GM18907 (cell line): Measurements from ENCODE around the gene POLR3B.

Experiments used
- ATAC-seq: cut with Tn5 transposase; IDR thresholded peaks from one replicate; pipeline ENCODE4 v1.9.1; 2021; ENCODE audit warnings: mild to moderate bottlenecking, moderate library complexity; ENCODE audit not compliant: unreplicated experiment

Gene POLR3B

GRCh38 chr12:106412563-106412962 lies 55.0 kb downstream of the POLR3B start:
- no peak for ATAC-seq

GRCh38 chr12:106415134-106415533 lies 57.6 kb downstream of the POLR3B start:
- ATAC-seq = no peak

GRCh38 chr12:106416273-106416672 lies 58.7 kb downstream of the POLR3B start:
- ATAC-seq = no peak

DNA sequence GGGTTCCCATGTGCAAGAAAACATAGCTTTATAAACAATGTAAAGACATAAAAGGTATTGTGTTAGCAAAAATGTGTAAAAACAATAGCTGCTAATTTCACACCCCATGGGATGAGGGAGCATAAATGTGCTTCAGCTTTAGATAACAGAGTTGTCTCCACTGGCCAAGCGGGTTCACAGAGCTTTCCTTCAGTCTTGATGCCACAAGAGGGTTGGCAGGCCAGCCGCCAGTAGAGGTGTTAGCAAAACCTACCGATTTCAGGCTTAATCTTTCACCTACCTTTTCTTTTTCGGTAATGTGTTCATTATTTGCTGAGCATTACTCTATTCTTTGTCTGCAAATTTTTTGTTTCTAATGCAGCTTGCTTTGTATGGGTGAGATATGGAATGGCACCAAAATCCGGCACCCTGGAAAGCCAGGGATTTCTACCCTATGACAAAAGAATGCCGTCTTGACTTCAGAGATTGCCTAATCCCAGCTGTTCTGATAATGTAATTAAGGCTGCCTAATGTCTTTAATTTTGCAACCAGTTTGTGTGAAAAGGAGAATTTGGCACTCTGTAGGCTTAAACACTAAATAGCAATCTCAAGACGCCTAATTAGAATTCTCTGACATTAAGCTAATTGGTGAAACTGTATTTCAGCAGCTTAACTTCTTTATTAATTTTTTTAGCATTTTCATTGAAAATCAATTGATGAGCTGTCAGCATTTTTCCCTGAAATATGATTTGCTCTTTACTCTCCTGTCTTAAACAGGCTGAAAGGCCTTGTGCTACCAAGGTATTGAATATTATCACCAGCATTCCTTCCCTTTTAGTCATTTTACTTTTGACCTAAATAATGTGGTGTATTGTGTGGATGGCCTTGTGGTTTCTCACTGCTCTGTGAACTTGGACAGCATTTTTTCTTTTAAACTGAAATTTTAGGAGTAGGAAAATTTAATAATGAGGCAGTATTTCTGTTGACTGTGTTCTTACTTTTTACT lies 60.7 kb downstream of the POLR3B start:
- ATAC-seq = no peak

GRCh38 chr12:106418970-106419369 lies 61.4 kb downstream of the POLR3B start:
- ATAC-seq = no peak

- ATAC-seq = no peak
Observed at GRCh38 chr12:106423291-106423690, 65.7 kb downstream of the POLR3B start.

DNA sequence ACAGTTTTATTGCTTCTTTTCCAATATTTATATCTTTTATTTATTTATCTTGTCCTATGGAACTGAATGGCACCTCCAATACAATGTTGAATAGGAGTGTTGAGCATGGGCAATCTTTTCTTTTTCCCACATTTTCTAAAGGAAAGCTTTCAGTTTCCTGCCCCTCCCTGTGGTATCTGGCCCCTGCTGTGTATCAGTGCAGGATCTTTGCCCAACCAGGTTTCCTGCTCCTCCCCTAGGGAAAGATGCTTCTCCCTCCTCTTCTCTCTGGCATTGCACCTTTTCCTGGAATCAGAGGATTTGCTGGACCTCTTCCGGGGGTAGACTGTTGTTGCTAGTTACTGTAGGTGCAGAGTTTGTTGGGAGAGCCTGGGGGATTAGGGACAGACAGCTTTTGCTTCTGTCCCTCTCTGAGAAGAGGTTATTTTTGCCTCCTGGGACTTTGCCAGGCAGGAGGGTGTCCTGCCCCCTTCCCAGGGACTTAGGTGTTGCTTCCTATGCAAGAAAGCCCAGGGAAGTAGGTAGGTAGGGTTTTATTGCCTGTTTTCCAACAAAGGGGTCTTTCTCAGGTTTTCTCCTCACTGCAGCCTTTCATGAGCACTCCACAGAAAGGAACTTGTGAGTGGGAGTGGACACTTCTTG lies 67.6 kb downstream of the POLR3B start:
- no peak for ATAC-seq

DNA sequence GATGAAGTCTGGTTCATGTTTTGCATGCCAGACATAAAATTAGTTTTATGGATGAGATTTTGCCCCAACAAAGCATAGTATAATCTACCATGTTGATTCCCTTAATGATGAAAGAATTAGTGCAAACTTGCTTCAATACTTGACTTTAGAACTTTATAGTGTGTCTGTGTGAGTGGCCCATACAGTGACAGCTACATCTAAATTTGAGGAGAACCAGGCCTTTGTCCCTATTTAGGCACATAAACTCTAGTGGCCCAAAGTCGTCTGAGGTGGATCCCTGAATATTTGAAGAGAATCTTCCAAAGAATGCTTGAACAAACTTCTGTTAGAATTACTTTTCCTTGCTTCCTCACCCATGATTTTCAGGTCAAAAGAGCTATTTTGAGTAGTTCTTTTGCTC lies 70.4 kb downstream of the POLR3B start:
- no peak for ATAC-seq

GRCh38 chr12:106428384-106428783 lies 70.8 kb downstream of the POLR3B start:
- ATAC-seq = no peak

- no peak for ATAC-seq
Observed at GRCh38 chr12:106429043-106429552, 71.5 kb downstream of the POLR3B start.

DNA sequence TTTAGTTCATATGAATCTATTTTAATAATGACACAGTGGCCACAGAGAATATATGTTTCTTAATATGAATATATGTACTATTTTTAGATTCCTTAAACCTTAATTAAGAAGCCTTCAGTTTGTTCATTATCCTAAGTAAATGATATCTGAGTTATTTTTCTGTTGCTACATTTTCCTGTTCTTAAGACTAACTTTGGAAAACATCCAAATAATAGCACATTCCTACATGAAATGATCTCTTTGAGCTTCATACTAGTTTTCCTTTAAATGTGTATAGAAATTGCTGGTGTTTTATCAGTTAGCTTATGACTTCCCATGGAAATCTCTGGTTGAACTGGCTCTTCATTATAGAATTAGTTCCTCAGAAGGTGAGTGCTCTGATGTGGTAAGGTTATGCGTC lies 72.1 kb downstream of the POLR3B start:
- no peak for ATAC-seq

DNA sequence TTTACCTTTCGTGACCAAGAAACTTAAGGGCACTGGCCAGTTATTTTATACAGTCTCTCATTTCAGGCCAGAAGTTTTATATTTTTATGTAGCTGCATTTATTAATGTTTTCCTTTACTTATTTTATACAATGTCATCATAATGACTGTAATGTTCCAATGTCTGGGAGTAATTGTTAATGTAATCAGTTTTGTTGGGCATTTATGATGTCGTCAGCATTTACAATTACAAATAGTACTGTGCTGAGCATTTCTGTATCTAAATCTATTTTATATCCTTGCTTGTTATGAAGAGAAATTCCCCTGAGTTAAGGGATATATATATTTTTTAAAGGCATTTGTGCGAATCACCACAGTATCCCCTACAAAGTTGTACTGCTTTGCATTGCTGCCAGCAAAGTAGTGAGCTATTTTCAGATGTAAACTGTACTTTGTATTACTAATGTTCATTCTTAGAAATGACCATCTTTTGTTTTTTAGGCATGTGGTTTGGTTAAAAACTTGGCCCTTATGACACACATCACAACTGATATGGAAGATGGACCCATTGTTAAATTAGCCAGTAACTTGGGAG lies 74.4 kb downstream of the POLR3B start:
- no peak for ATAC-seq

DNA sequence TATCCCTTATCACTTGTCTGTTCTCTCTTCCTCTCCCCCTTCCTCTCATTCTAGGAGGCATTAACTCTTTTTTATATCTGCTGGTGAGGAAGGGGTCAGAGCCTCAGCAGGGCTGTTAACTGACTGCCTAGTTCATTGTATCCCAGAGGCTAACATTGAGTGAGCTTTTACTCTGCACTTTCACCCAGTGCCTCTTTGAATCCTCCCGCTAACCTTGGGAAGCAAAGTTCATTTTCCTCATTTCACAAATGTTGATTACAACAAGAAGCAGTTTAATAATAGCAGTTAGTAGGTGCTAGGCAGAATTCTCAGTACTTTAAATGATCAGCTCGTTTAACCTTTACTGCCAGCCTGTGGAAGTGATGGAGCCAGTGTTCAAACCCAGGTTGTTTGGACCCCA lies 75.5 kb downstream of the POLR3B start:
- ATAC-seq = no peak

DNA sequence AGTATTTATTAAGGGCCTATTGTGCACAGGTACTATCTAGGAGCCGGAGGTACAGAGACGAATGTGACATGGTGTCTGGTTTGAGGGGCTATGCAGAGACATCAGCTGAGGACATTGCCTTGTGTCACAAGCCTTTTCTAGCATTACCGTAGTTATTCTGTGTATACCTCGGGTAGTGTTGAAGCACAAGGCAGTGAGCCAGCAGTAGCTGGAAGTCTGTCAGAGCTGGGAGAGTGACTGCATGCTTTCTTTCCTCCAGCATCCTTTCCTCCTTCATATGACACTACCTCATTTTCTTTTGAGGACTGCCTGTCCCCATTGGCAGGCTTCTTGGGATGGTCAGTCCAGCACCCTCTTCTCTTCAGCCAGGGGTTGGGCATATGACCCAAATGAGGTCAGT lies 77.0 kb downstream of the POLR3B start:
- ATAC-seq = no peak

- ATAC-seq = no peak
Observed at GRCh38 chr12:106436164-106436563, 78.6 kb downstream of the POLR3B start.

DNA sequence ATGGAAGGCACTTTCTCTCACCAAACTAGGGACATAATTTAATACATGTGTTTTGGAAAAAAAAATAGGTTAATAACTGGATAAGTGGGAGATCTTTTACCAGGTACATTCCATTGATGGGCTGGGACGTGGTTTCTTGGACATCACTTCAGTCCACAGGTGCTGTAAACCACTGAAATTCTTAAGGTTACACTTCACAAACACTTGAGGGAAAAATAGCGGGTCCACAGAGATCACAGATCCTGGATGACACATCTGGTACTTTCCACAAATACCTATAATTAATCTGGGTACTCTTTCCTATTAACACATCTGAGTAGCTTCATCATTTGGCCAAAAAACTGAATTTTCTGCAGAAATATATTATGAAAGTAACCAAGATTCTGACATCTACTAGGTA lies 85.0 kb downstream of the POLR3B start:
- ATAC-seq = no peak

- no peak for ATAC-seq
Observed at GRCh38 chr12:106445053-106445452, 87.5 kb downstream of the POLR3B start.

- ATAC-seq = no peak
Observed at GRCh38 chr12:106445959-106446358, 88.4 kb downstream of the POLR3B start.

DNA sequence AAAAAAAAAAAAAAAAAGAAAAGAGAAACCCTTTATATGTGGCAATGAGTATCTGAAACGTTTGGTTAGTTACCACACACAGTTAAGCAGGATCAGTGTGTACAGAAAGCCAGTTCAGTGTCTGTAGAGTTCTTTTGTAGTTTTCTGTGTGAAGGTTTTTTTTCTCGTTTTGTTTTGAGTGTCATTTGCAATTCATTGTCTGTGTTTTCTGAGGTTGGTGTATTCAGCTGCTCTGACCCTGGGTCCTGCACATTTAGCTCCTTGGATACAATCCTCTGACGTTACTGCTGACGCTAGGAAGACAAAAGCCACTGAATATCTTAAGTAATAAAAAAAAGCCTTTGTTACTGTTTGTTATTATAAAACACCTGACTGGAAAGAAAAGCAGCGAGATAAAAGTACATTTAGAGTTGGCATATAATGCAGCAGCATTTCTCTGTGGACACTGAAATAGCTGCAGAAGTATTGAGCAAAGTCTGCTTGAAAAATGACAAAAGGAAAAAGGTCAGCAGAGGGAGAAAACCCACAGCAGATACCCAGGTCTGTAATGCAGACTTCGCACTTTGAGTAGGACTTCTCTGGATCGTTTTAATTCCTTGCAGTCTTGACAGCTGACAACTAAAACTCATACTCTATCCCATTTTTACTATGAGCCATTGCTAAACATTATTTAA lies 89.0 kb downstream of the POLR3B start:
- no peak for ATAC-seq

DNA sequence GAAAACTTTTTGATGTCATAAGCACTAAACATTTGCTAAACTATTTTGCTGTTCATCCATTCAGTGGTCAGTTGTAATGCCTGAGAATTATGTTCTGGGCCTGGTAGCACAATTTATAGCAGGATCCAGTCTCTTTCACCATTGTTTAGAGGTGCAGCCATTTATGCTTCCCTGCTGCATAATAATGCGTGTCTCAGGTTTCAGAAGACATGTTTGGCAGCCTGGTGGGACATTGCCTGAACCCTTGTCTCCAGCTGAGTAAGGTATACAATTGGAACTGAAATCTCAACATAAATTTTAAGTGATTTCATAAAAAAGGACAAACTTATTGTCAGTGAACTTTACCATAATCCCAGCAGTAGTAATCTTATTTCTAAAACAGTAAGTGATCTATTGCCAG lies 94.8 kb downstream of the POLR3B start:
- ATAC-seq = no peak

GRCh38 chr12:106455111-106455510 lies 97.6 kb downstream of the POLR3B start:
- ATAC-seq = no peak
